Medulla oblongata (tissue), 1 donor: ENCODE measurements around the gene SHCBP1.

Experiments used
- DNase-seq: peaks from one replicate; pipeline ENCODE4 v3.0.0-alpha.2; 2015; ENCODE audit errors: extremely low spot score

SHCBP1 gene

GRCh38 chr16:46618516-46618915 is 2.7 kb downstream of the SHCBP1 start:
- no peak for DNase-seq

GRCh38 chr16:46614006-46614405 is 7.2 kb downstream of the SHCBP1 start:
- DNase-seq, result no peak

- DNase-seq, result no peak
Observed at GRCh38 chr16:46613352-46613751, 7.8 kb downstream of the SHCBP1 start.

- no peak for DNase-seq
Observed at GRCh38 chr16:46612121-46612520, 9.1 kb downstream of the SHCBP1 start.

GRCh38 chr16:46607529-46607928 is 13.7 kb downstream of the SHCBP1 start:
- peak; percentile 72 for DNase-seq

GRCh38 chr16:46606231-46606630 is 14.9 kb downstream of the SHCBP1 start:
- no peak for DNase-seq

- no peak for DNase-seq
Observed at GRCh38 chr16:46591257-46591656, 29.9 kb downstream of the SHCBP1 start.

- no peak for DNase-seq
Observed at GRCh38 chr16:46586011-46586577, 35.1 kb downstream of the SHCBP1 start.

- no peak for DNase-seq
Observed at GRCh38 chr16:46583036-46583435, 38.1 kb downstream of the SHCBP1 start.

- DNase-seq, result no peak
Observed at GRCh38 chr16:46582313-46582712, 38.9 kb downstream of the SHCBP1 start.

GRCh38 chr16:46577988-46578579 is 43.1 kb downstream of the SHCBP1 start:
- no peak for DNase-seq

- DNase-seq, result no peak
Observed at GRCh38 chr16:46573834-46574159, 47.4 kb downstream of the SHCBP1 start.

- no peak for DNase-seq
Observed at GRCh38 chr16:46573008-46573833, 48.0 kb downstream of the SHCBP1 start.

GRCh38 chr16:46569231-46569735 is 51.9 kb downstream of the SHCBP1 start:
- no peak for DNase-seq

- no peak for DNase-seq
Observed at GRCh38 chr16:46568472-46569230, 52.5 kb downstream of the SHCBP1 start.

GRCh38 chr16:46562979-46563378 is 58.2 kb downstream of the SHCBP1 start:
- DNase-seq, result no peak

GRCh38 chr16:46558018-46558417 is 63.2 kb downstream of the SHCBP1 start:
- no peak for DNase-seq

- DNase-seq, result no peak
Observed at GRCh38 chr16:46555951-46556350, 65.2 kb downstream of the SHCBP1 start.

- peak; percentile 70 for DNase-seq
Observed at GRCh38 chr16:46554435-46554834, 66.7 kb downstream of the SHCBP1 start.

- no peak for DNase-seq
Observed at GRCh38 chr16:46549477-46549876, 71.7 kb downstream of the SHCBP1 start.
